ENCODE data around the gene GPX4. TPM values are rescaled to one million over a fixed set of nuclear protein-coding genes. Genes with fewer than 3 reads are reported as not detected.
"Not testable (repeated sequence)": the region's sequence is repeated elsewhere in the genome, so short reads cannot be mapped to it uniquely, and the experiment has no call there.

The GPX4 gene
- total RNA-seq, 1 donor from 2014 or later: 354 TPM

- no peak overlapping the region for H3K27ac Mint-ChIP-seq (ENCODE audit: unreplicated experiment)
- H3K36me3 Mint-ChIP-seq (ENCODE audit: unreplicated experiment): no peaks in the 10 kb centered on the region
- H3K27me3 Mint-ChIP-seq (ENCODE audit: unreplicated experiment): no peaks in the 10 kb centered on the region
- no peak overlapping the region for H3K4me3 Mint-ChIP-seq (ENCODE audit: unreplicated experiment)
- H3K9me3 Mint-ChIP-seq (ENCODE audit: unreplicated experiment): no peaks in the 10 kb centered on the region
- no peak for DNase-seq (ENCODE audit: extremely low spot score, unreplicated experiment)
- H3K4me1 Mint-ChIP-seq (ENCODE audit: unreplicated experiment): peaks cover 11% of the 10 kb centered on the region
- TF ChIP-seq CTCF (IDR thresholded peaks at IDR 0.05): no peak
These were observed 8.7 kb downstream of the GPX4 start for GRCh38 chr19:1112268-1113029.

- peaks cover 4% of the 10 kb centered on the region for H3K36me3 Mint-ChIP-seq (ENCODE audit: unreplicated experiment)
- no peak for TF ChIP-seq CTCF (IDR thresholded peaks at IDR 0.05)
- H3K27ac Mint-ChIP-seq (ENCODE audit: unreplicated experiment): peak overlapping the region; percentile 23
These were observed 9.5 kb downstream of the GPX4 start for GRCh38 chr19:1113030-1113985.

GRCh38 chr19:1113986-1114483, 10.2 kb downstream of the GPX4 start:
- no peak for DNase-seq (ENCODE audit: extremely low spot score, unreplicated experiment)
- Mint-ChIP-seq H3K9me3 (ENCODE audit: unreplicated experiment) (no peaks in the 10 kb centered on the region), H3K27ac (ENCODE audit: unreplicated experiment) (peak overlapping the region; percentile 23), H3K4me3 (ENCODE audit: unreplicated experiment) (no peak overlapping the region), H3K4me1 (ENCODE audit: unreplicated experiment) (peaks cover 9% of the 10 kb centered on the region), H3K27me3 (ENCODE audit: unreplicated experiment) (no peaks in the 10 kb centered on the region), H3K36me3 (ENCODE audit: unreplicated experiment) (peaks cover 11% of the 10 kb centered on the region)
- no peak for TF ChIP-seq CTCF (IDR thresholded peaks at IDR 0.05)

More at GRCh38 chr19:1113030-1113985, 9.5 kb downstream of the GPX4 start:
- Mint-ChIP-seq H3K4me1 (ENCODE audit: unreplicated experiment) (peaks cover 9% of the 10 kb centered on the region), H3K4me3 (ENCODE audit: unreplicated experiment) (no peak overlapping the region), H3K9me3 (ENCODE audit: unreplicated experiment) (no peaks in the 10 kb centered on the region), H3K27me3 (ENCODE audit: unreplicated experiment) (no peaks in the 10 kb centered on the region)
- peak; percentile 99 for DNase-seq (ENCODE audit: extremely low spot score, unreplicated experiment)

- peaks cover 11% of the 10 kb centered on the region for H3K36me3 Mint-ChIP-seq (ENCODE audit: unreplicated experiment)
- not testable (repeated sequence) for DNase-seq (ENCODE audit: extremely low spot score, unreplicated experiment); H3K27ac Mint-ChIP-seq (ENCODE audit: unreplicated experiment); H3K27me3 Mint-ChIP-seq (ENCODE audit: unreplicated experiment); H3K4me3 Mint-ChIP-seq (ENCODE audit: unreplicated experiment); H3K9me3 Mint-ChIP-seq (ENCODE audit: unreplicated experiment); H3K4me1 Mint-ChIP-seq (ENCODE audit: unreplicated experiment)
These were observed 10.9 kb downstream of the GPX4 start for GRCh38 chr19:1114728-1115127.

- H3K36me3 Mint-ChIP-seq (ENCODE audit: unreplicated experiment): peaks cover 13% of the 10 kb centered on the region
- DNase-seq (ENCODE audit: extremely low spot score, unreplicated experiment): no peak
- no peak for TF ChIP-seq CTCF (IDR thresholded peaks at IDR 0.05)
- H3K4me3 Mint-ChIP-seq (ENCODE audit: unreplicated experiment): no peak overlapping the region
- H3K9me3 Mint-ChIP-seq (ENCODE audit: unreplicated experiment): no peaks in the 10 kb centered on the region
- H3K27me3 Mint-ChIP-seq (ENCODE audit: unreplicated experiment): no peaks in the 10 kb centered on the region
- H3K27ac Mint-ChIP-seq (ENCODE audit: unreplicated experiment): no peak overlapping the region
- H3K4me1 Mint-ChIP-seq (ENCODE audit: unreplicated experiment): peaks cover 9% of the 10 kb centered on the region
These were observed 12.0 kb downstream of the GPX4 start for GRCh38 chr19:1115646-1116420.

Data from osteocyte (in vitro differentiated cells).